ENCODE results near the gene FOXN1.

The FOXN1 gene

DNA sequence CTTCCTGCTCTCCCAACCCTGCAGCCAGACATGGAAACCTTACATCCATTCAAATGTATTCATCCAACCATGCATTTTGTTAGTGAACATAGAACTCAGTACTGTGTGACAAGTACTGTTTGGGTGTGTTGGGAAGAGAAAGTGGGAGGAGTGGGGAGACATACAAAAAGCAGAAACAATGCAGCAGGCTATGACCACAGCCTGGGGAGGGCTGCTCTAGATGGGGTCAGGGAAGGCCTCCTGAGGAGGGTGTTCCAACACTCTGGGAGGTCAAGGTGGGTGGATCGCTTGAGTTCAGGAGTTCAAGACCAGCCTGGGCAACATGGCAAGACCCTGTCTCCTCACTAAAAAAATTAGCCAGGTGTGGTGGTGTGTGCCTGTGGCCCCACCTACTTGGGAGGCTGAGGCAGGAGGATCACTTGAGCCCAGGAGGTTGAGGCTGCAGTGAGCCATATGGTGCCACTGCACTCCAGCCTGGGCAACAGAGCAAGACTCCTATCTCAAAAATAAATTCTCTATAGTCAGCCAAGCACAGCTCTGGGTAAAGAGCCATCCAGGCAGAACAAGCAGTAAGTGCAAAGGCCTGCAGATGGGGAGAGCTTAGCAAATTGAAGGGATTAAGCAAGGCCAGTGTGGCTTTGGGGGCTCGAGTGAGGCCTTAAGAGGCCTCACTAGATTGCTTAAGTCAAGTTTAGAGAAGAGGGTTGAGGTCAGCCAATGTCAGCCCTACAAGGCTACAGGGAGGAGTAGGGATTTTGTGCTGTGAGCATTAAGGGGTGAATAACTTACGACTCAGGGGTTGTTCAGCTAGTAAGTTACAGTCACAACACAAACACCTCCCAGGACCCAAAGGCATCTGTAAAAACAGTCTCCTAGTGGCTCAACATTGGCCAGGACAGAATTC is 27.2 kb upstream of the FOXN1 start:
- no peak for DNase-seq

- no peak for DNase-seq
These were observed 25.9 kb upstream of the FOXN1 start for GRCh38 chr17:28480278-28480677.

DNA sequence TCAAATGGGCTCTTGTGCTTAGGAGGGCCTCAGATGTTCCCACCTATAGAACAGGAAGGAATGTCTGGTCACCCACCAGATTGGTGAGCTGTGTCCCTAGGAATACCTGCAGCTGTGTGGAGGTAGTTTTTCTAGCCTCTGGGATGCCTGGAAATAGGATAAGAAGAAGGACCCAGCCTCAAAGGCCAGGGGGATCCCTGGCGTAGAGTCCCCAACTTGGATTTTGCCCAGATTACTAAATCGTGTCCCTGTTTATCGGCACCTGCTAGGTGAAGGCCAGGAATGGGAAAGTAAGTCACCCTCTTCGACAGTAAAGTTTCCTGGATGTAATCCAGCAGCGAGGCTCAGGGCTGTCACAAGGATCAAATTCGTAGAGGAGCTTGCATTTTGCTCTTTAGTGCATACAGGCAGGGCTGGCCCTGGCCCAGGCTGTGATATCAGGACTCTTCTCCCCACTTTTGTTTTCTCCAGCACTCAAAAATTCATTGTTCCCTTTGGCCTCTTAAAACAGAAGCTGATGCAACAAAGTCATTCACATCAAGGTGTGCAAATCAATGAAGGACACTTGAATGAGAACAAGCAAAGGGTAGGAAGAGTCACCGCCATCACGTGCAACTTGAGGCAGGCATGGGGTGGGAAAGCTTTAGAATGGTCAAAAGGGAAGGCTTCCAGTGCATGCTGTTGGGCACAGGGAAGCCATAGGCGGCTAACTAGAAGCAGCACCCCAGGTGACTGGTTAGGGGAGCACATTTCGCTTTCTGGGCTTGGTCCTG is 25.2 kb upstream of the FOXN1 start:
- DNase-seq: no peak

- no peak for DNase-seq
These were observed 23.5 kb upstream of the FOXN1 start for GRCh38 chr17:28482551-28483199.

DNA sequence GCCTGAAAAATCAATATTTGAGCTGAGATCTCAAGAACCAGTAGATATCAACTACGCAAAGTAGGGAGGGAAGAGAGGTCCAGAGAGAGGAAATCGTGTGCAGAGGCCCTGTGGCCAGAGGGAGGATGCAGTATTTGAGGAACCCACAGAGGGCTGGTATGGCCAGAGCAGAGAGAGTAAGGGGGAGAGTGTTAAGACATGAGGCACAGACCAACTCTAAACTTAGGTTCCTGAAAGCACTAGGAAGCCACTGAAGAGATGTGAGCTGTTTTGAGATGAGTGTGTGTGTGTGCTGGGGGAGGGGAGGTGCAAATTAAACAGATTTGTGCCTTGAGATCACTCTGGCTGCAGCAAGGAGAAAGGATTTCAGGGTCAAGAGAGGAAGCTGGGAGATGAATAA is 21.9 kb upstream of the FOXN1 start:
- DNase-seq: no peak

GRCh38 chr17:28485049-28485448 is 21.1 kb upstream of the FOXN1 start:
- no peak for DNase-seq

- DNase-seq: no peak
These were observed 18.1 kb upstream of the FOXN1 start for GRCh38 chr17:28487881-28488532.

DNA sequence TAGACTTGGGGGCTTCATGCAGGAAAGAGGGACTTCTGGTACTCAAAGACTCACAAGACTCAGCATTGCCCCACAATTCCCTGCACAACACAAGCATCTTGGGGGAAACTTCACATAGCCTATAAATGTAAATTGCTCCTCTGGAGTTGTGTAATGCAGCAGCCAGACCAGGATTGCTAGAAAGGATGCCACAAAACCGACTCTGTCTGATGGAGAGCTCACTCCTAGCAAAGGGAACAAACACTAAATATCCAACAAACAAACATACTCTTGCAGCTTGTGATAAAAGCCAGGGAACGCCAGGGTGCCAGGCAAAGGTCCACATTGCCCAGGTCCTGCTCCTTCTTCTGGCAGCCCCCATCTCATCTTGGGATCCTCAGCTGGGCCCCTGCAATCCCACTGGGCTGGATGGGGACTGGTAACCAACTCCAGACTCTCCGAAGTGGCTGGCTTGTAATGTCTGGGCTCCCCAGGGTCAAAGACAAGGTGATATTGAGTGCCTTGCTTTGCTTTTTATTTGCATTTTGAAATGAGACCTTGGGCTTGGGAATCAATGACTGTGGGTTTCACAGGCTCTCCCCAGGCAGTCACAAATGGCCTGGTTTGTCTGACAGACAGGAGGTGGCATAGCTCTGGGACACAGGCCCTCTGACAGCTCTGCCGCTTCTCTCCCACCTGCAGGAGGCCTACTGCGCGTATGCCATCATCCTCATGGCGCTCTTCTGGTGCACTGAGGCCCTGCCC is 17.4 kb upstream of the FOXN1 start:
- DNase-seq: no peak

- no peak for DNase-seq
These were observed 14.9 kb upstream of the FOXN1 start for GRCh38 chr17:28491286-28491685.

- no peak for DNase-seq
These were observed 14.3 kb upstream of the FOXN1 start for GRCh38 chr17:28491860-28492259.

DNA sequence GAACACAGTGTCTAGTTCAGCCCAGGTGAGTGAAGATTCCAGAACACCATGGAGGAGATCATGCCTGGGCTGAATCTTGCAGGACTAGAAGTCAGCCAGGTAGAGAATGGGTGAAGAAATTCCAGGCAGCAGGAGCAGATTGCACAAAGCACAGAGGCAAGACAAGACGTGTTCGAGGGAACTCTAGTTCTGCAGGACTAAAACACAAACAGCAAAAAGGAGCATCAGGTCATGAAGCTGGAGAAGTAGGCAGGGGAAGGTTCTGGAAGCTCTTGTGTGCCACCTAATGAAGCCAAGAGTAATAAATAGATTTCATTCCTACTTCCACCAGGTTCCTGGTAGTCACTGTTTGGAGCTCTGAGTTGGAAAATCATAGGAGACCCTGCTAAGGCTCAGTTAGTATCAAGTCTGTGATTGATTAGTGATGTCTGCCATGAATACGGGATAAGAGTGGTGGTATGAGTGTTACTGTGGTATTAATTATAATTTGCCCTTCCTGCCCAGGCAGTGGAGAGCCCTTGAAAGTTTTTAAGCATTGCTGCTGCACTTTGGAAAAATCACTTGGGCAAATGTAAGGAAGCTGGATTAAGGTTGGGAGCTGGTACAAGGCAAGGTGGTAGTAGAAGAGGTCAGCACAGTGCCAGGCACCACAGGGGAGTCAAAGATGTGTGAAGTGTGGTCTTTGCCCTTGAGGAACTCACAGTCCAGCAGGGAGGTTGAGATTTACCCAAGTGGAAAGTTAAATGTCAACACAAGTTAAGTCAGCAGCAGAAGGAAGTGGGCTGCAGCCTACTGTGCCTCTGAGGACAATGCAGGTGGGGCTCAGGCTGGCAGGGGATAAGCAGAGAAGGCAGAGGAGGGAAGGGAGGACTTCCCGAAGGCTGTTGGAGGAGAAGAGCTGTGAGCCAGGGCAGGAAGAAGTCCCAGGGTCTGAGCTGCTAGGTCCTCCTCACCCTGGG is 13.5 kb upstream of the FOXN1 start:
- DNase-seq: no peak

- DNase-seq: no peak
These were observed 12.7 kb upstream of the FOXN1 start for GRCh38 chr17:28493460-28493859.

DNA sequence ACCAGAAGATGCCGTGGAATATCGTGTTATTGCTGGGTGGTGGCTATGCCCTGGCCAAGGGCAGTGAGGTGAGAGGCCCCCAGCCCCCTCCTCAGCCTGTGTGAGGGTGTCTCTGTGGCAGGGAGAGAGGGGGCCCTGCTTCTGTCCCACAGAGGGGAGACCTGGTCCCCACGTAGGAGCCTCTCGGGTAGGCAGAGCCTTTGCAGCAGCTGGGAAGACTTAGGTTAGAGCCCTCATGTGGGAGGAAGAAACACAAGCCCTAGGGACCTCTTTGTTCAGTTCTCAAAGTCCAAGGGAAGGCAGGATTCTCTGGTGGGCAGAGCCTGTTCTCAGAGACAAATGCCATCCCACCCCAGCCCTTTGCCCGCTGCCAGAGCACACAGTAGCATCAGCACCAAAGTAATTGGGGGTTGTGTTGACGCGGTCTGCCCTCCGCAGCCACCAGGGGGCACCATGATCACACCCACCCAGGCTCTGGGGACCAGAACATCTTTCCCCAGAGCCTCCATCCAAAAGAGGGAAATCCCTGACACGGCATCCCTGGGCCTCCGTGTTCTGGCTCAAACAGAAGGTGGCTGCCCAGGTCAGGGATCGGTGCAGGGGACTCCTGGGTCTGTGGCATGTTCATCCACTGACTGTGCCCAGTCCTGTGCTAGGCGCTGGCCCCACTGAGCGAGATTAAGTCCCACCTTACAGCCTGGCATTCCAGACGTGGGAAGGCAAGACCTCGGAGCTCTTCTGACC is 11.5 kb upstream of the FOXN1 start:
- no peak for DNase-seq

DNA sequence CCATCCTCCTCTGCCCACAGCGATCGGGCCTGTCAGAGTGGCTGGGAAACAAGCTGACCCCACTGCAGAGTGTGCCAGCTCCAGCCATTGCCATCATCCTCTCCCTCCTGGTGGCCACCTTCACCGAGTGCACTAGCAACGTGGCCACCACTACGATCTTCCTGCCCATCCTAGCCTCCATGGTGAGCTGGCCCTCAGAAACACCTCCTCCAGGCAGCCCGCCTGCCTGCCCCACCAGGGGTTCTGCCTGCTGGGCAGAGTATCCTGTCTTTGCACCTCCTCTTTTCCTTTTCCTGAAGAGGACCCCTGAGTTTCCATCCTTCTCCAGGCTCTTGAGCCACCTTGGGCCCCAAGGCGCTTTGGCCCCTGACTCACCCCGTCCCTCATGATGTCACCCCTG is 10.5 kb upstream of the FOXN1 start:
- no peak for DNase-seq

DNA sequence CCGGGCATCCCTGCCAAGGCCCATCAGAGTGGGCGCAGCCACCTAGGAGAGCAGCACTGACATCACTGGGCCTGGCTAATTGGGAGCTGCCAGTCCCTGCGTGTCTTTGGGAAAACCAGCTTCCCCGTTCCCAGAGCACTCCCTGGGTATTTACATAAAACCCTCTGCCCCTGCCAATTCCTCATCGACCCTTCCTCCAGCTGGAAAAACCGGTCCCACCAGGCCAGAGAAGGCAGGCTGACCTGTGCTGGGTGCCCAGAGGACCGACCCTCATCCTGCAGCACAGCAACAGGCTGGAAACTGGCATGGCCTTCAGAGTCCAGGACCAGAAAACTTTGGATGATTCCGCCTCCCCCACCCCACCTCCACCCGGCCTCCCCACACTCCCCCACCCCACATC is 8.2 kb upstream of the FOXN1 start:
- DNase-seq: no peak

DNA sequence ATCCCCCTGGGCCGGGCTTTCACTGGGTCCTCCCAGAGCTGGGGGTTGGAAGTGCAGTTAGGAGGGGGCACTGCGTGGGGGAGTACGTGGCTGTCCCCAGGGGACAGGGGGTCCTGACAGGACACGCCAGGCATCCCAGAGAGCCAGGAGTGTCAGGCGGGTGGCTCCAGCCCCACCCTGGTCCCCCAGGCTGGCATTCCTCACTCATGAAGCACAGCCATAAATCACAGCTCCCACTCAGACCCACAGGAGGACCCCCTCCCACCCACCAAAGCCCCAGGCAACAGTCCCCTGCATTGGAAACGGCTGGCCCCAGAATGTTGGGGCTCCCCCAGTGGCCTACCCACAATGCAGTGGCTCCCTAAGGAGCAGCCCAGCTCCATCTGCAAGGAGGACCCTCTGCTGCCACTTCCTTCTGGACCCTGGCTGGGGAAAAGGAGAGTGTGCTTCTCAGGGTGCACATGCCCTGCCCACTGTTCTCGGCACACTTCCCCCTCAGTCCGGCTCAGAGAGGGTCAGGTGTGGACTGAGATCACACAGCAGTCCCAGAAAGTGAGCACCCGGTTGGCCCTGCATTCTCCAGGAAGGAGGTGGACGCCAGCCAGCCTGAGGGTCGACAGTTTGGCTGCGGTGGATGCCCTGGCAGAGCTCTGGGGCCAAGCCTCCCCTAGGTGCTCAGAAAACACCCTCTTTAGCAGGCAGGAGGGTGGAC is 7.3 kb upstream of the FOXN1 start:
- no peak for DNase-seq

DNA sequence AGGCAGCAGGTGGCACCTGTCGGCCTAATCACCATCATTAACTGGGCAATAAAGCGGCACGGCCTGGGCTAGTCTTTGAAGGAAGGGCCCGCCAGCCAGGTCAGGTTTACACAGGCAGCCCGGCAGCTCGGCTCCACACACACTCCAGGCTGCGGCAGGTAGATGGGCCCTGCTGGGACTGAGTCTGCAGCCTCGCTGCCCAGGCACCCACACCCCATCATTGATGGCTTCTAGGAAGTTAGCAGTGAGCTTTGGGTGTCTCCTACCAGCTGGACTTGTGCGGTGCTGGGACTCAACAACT is 6.8 kb upstream of the FOXN1 start:
- no peak for DNase-seq

DNA sequence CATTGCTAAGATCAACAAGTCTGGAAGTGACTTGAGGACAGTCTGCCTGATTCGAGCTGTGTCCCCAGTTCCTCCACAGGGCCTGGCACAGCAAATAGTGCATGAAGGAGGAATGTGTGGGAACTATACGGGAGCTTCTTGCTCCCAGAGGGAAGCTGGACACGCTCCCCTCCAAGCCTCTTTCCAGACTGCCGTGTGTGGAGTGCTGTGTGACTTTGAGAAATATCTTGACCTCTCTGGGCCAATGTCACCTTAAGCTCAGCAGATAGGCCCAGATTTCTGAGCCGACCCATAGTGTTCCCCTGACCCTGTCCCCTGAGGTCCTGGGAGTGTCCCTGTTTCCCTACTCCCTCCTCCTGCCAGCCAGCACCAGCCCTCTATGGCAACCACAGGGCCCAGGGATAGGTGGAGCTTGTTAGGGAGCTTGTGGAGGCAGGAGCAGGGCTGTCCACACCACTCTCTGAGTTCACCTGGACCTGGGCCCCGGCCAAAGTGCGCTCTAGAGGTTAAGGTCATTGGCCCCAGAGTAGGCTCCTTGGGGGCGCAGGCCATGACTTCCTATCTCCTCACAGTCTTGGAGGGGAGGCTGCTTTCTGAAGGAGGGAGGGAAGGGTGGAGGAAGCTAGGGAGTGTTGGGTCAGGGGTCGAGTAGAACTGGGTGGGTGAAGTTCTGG is 6.3 kb upstream of the FOXN1 start:
- no peak for DNase-seq

- DNase-seq: no peak
These were observed 5.3 kb upstream of the FOXN1 start for GRCh38 chr17:28500712-28501379.

All from NCI-H1436 treated with DMSO at 0.1 percent for 48 hours (cell line).